ENCODE measurements around the gene KRTAP6-2. TPM values are rescaled to one million over a fixed set of nuclear protein-coding genes. Genes with fewer than 3 reads are reported as not detected.

Gene KRTAP6-2
- polyA plus RNA-seq, 1 of the 3 experiments (the other 2 are of a cell fraction): not detected

- Histone ChIP-seq H2AFZ (ENCODE audit: low read depth) (no peak overlapping the region), H3K9ac (no peak overlapping the region), H3F3A (replicated peaks; ENCODE audit: insufficient read depth) (no peaks in the 10 kb centered on the region), H3K4me1 (ENCODE audit: control insufficient read depth in 1 of 2, insufficient read depth in 2 of 2, low read depth in 1 of 2, low read length in 1 of 2) (no peaks in the 10 kb centered on the region), H3K36me3 (replicated peaks in 1 of 2; ENCODE audit: control insufficient read depth in 1 of 2, insufficient read depth in 2 of 2, low read length in 1 of 2) (no peaks in the 10 kb centered on the region), H3K4me2 (no peak overlapping the region; the same call in 1 of the 2 replicates), H3K27me3 (ENCODE audit: insufficient read depth) (no peaks in the 10 kb centered on the region), H4K20me1 (ENCODE audit: insufficient read depth) (no peaks in the 10 kb centered on the region), H3K9me3 (no peaks in the 10 kb centered on the region), H3K79me2 (ENCODE audit: insufficient read depth) (no peaks in the 10 kb centered on the region), H3K9me2 (no peaks in the 10 kb centered on the region), H3K27ac (ENCODE audit: low read depth in 2 of 2, low read length in 1 of 2) (no peak overlapping the region), H3K4me3 (ENCODE audit: low read depth in 2 of 2, low read length in 1 of 2) (no peak overlapping the region)
- WGBS (ENCODE audit: low lambda C conversion rate): 0% methylated on average over 1 of the region's 3 CpGs
- DNase-seq: no peak
- CTCF ChIA-PET: no interaction called here
- POLR2A ChIA-PET: no interaction called here
- no peak for TF ChIP-seq SIN3A (IDR thresholded peaks at IDR 0.05; ENCODE audit: borderline replicate concordance, low read depth, low read length)
- no peak for TF ChIP-seq TEAD4 (IDR thresholded peaks at IDR 0.05; ENCODE audit: borderline replicate concordance, insufficient read depth)
- TF ChIP-seq REST (IDR thresholded peaks at IDR 0.05; ENCODE audit: low read depth, low read length): no peak
- TF ChIP-seq YY1 (IDR thresholded peaks at IDR 0.05; ENCODE audit: low read depth): no peak
- no peak for TF ChIP-seq CTCF (IDR thresholded peaks at IDR 0.05)
- TF ChIP-seq EP300 (IDR thresholded peaks at IDR 0.05; ENCODE audit: borderline replicate concordance in 1 of 2, low read depth in 1 of 2, low read length in 1 of 2): no peak
- TF ChIP-seq FOXJ3 (CRISPR knock-in tag; IDR thresholded peaks at IDR 0.05): no peak
- no peak for TF ChIP-seq PBX3 (IDR thresholded peaks at IDR 0.05)
- TF ChIP-seq CHD2 (IDR thresholded peaks at IDR 0.05; ENCODE audit: low read length, partially characterized antibody): no peak
Observed at GRCh38 chr21:30623362-30623761, 24.7 kb upstream of the KRTAP6-2 start.

GRCh38 chr21:30620522-30620921 is 21.8 kb upstream of the KRTAP6-2 start, which contains the start of gene KRTAP20-4:
Gene KRTAP20-4, plus strand, starts transcription at chr21:30620627.
- Histone ChIP-seq H2AFZ (ENCODE audit: low read depth) (no peak within 1 kb of the TSS), H3K9me3 (no peaks in the 10 kb centered on the region), H3K4me1 (ENCODE audit: control insufficient read depth in 1 of 2, insufficient read depth in 2 of 2, low read depth in 1 of 2, low read length in 1 of 2) (no peaks in the 10 kb centered on the region), H4K20me1 (ENCODE audit: insufficient read depth) (no peaks in the 10 kb centered on the region), H3K27ac (ENCODE audit: low read depth in 2 of 2, low read length in 1 of 2) (no peak within 1 kb of the TSS; a peak in 1 of 4 replicates), H3K36me3 (replicated peaks in 1 of 2; ENCODE audit: control insufficient read depth in 1 of 2, insufficient read depth in 2 of 2, low read length in 1 of 2) (no peaks in the 10 kb centered on the region), H3K9ac (no peak within 1 kb of the TSS), H3K9me2 (no peaks in the 10 kb centered on the region), H3K27me3 (ENCODE audit: insufficient read depth) (no peaks in the 10 kb centered on the region), H3K4me2 (no peak within 1 kb of the TSS), H3K79me2 (ENCODE audit: insufficient read depth) (no peaks in the 10 kb centered on the region), H3K4me3 (ENCODE audit: low read depth in 2 of 2, low read length in 1 of 2) (no peak within 1 kb of the TSS), H3F3A (replicated peaks; ENCODE audit: insufficient read depth) (no peaks in the 10 kb centered on the region)
- TF ChIP-seq RXRA (IDR thresholded peaks at IDR 0.05; ENCODE audit: borderline replicate concordance, low read depth) (no peak), TAF1 (IDR thresholded peaks at IDR 0.05; ENCODE audit: borderline replicate concordance, low read depth, low read length) (no peak), IRF3 (IDR thresholded peaks at IDR 0.05; ENCODE audit: low read depth, low read length) (no peak), ELF1 (IDR thresholded peaks at IDR 0.05) (no peak), GATA2 (CRISPR knock-in tag; IDR thresholded peaks at IDR 0.05) (no peak), RCOR1 (IDR thresholded peaks at IDR 0.05; ENCODE audit: low read length) (no peak)
- no peak for DNase-seq
- ChIA-PET CTCF (no interaction called here), POLR2A (no interaction called here)
- 6% methylated on average over 3 of the region's 3 CpGs for WGBS (ENCODE audit: low lambda C conversion rate)
